SK-N-MC (cell line): Measurements from ENCODE around the gene SCN4A.

ENCODE experiments used
- EZH2 ChIP-seq: fragments of 200-600 bp; sonication (generic); IDR thresholded peaks from one replicate; pipeline ENCODE4 v1.6.1; 2017; ENCODE audit warnings: antibody characterized with exemption
- FOXP2 ChIP-seq: optimal IDR thresholded peaks from 2 replicates; pipeline ENCODE3; 2011; ENCODE audit warnings: mild to moderate bottlenecking, moderate library complexity; ENCODE audit not compliant: insufficient read depth; ENCODE audit errors: extremely low read length, control extremely low read depth
- POLR2AphosphoS5 ChIP-seq: IDR thresholded peaks from 2 replicates; pipeline ENCODE4 v1.6.1; 2012; ENCODE audit warnings: mild to moderate bottlenecking, low read depth, low read length, borderline replicate concordance

DNA sequence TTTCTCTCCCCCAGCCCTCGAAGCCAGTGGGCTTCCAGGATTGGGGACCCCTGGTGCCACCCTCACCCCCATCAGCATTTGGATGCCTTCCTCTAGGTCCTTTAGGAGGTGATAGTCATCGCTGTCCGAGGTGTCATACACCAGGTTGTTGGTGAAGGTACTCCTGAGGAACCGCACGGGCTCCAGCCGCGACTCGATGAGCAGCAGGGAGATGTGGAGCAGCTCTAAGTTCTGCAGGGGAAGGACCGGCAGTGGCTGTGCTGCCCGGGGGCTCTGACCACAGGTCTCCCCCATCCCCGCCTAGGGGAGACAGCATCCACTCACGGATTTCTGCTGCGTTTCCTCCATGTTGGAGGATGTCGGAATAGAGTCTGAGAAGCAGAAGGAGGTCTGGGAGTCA is 62.6 kb downstream of the SCN4A start:
- no peak for TF ChIP-seq POLR2AphosphoS5
- TF ChIP-seq EZH2 = no peak
- no peak for TF ChIP-seq FOXP2
